NCI-H1930 (cell line): ENCODE data around the gene ZACN.
"Not testable (repeated sequence)": the region's sequence is repeated elsewhere in the genome, so short reads cannot be mapped to it uniquely, and the experiment has no call there.

Experiments
- DNase-seq, 2 experiments: peaks; one replicate each; lab custom pipeline; 2025; lab: John Stamatoyannopoulos, UW

The ZACN gene

DNA sequence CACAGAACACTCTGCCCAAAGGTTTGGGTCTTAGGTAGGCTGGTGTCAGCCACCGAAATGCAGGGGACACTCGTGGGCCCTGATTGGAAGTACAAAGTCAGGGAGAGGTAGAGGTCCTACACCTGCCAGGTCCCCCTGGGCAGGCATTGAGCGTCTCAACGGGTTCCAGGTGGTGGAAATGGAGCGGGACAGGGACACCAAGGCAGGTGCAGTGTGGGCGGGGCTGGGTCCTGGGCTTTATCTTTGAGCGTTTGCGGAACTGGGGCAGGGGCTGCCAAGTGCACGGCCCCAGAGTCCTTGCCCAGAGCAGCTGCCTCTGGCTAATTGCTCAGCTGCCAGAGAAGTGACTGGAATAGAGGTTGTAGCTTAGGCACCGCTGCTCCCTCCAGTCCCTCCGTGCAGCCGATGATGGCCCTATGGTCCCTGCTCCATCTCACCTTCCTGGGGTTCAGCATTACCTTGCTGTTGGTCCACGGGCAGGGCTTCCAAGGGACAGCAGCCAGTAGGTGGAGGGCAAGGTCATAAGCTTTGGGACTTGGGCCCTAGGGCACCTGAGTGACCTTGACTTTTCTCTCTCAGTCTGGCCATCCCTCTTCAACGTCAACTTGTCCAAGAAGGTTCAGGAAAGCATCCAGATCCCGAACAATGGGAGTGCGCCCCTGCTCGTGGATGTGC is at the start of gene ZACN:
TSS of gene ZACN (plus strand) at position 323 of the 675 bp plus-strand sequence. CDS start at position 406, 83 bp downstream.
- no peak for DNase-seq

DNA sequence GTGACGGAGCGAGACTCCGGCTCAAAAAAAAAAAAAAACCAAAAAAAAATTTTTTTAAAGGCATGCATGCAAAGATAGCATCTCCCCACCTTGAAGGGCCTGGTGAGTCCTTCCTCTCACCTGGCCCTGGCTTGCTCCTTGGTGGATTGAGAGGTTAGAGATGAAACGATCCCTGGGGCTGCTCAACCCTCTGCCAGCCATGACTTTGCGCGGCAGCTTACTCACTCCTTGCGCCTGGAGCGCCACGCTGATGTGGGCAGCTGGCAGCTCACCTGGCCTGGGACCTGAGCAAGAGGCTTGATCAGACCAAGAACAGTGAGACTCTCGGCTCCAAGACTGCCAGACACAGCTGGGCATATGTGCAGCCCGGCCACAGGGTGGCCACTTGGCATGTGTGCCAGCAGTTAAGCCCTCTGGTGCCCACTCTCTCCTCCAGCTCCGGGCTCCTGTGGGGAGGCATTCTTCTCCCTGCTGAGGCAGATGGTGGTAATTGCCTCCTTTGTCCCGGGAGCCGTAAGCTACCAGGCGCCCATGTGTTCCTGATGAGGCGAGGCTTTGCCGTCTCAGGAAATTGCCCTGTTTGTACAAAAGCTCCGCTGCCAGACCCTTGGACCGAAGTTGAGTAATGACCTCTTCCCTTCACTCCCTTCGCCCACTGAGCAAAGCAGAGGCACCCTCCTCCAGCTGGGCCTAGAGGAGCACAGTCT is 46.8 kb upstream of the ZACN start:
- DNase-seq, result no peak

DNA sequence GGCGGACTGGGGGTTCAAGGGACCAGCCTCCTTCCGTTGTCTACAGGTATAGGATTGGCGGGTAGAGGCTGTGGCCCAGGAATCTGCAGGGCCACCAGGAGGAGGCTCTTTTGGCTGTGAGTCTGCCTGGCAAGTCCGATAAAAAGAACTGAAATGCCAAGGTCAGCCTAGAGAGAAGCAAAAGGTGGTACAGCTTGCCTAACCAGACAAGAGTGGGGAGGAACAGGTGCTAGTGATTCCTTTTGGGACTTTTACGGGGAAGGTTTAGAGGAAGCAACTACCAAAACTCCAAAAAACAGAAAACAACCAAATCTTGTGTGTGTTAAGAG is 46.2 kb upstream of the ZACN start:
- DNase-seq, result no peak

DNA sequence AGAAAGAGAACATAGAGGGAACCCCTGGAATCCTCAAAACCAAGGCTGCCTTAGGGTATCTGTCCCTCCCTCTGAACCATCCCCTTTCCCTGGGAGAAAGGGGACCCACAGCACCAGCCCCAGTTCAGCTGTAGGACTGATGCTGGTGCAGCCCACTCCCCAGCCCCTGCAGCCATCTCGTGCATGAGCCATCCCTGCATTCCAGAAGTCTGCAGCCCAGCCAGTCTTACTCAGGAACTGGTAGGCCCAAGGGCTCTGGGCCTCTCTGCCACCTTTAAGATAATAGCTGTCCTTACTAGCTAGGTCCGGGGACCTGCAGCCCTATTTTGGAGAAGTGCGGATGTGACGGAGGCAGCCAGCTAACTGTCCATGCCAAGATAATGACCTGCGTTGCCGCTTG is 45.8 kb upstream of the ZACN start:
- DNase-seq, result no peak

DNA sequence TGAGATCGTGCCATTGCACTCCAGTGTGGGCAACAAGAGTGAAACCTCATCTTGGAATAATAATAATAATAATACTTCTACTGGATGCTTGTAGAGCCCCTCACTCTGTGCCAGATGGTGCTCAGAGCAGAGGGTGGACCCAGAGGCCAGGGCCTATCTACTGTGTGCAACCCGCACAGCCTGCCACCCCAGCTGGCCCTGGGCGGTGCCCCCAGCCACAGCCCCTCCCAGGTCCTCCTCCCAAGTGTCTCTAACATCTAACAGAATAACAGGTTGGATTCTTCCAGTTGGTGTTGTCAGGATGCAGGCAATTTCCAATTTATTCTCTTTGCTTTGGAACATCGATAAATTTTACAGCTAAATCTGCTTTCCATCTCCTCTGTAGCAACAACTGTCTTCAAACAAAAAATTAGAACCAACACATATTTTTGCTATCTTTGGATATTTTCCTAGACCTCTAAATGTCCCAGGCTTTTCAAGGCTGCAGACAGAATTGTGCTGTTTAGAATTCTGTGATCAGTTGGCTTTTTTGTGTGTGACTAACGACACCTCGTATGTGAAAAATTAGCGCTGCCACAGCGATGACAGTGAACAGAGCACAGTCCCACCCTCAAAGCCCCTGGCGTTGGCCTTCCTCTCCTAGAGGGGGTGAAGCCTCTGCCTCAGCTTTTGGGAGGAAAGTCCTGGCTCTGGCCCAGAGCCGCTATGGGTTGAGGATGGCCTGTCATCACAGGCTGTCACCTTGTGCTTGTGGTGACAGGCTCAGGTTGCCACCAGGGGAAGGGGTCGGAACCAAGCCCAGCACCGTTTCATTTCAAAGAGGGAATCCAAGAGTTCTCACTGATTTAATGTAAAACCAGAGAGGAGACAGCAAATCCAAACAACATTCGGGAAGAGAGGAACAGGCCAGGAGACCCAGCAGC is 44.3 kb upstream of the ZACN start:
- DNase-seq, result no peak

DNA sequence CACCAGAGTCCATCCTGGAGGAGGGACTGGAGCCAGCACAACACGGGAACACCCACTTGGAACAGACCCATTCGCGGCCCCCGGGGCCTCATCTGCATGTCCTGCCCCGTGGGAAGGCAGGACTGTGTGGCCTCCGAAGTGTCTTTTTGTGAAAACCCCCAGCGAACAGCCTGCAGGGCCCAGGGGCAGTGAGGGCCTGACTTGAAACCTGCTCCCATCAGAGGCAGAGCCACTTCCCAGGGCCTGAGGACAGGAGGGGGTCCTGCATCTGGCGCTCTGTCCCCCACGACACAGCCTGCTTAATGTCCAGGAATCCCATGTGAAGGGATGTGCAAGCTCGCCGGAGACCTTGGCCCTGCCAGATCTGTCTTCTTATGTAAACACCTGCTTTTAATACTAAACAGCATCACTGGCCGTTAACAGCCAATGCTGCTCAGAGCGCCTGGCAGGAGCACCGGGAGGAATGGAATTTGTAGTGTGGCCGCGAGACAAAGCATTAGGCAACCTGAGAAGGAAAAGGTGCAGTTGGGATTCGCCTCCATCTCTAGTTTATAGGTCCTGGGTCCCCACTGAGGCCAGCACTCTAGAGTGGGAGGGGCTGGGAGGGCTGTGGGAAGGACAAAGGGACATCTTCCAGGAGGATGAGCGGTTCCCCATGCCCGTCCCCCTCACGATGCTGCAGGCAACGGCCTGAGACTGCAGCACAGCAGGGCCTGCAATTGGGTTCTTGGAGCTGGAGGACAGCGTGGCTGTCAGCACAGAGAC is 42.3 kb upstream of the ZACN start:
- no peak for DNase-seq

DNA sequence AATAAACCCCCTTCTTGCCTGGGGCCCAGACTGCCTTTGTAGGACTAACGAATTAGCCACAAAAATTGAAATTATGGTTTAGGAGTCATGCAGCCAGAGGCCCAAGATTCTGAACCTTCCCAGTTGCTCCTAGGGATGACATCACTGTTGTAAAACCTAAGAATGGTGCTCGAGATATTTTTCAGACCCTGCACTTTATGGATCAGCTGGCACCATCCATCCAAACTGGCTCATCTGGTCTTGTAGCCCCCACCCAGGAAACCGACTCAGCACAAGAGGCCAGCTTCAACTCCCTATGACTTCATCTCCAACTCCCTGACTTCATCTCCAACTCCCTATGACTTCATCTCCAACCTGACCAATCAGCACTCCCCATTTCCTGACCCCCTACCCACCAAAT is 40.9 kb upstream of the ZACN start:
- DNase-seq, result no peak

DNA sequence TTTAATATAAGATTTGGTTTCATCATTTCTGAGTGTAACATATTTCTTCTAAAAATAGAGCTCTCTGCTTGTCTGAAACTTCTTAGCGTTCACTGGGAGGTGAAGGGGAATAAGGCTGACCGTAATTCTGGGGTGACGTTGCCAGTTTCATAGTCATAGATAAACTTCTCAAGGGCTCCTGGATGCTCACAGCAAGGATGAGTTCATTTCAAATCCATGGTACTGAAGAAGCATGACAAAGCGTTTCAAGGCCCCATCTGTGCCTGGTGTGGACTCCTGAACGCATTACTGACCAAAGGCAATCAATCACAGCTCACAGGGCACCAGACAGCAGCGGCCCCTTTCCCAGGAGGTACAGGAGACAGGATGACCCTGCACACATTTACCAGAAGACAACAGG is 39.9 kb upstream of the ZACN start:
- DNase-seq, result no peak

DNA sequence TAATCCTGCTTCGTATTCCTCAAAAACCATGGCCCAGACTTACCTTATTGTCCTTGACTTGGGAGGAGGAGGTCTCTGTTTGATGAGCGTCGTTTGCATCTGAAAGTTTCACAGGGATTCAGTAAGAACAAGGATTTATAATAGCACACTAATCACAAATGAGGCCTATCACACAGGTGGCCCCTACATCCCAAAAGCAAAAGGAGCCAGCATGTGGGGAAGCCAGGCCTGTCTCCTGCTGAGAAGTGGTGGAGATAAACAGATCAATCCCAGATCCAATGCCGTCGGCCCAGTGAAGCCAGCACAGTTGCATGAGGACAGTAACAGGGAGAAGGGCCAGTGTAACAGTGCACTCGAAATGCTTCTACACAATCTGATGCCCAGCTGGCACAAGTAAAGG is 38.6 kb upstream of the ZACN start:
- no peak for DNase-seq

DNA sequence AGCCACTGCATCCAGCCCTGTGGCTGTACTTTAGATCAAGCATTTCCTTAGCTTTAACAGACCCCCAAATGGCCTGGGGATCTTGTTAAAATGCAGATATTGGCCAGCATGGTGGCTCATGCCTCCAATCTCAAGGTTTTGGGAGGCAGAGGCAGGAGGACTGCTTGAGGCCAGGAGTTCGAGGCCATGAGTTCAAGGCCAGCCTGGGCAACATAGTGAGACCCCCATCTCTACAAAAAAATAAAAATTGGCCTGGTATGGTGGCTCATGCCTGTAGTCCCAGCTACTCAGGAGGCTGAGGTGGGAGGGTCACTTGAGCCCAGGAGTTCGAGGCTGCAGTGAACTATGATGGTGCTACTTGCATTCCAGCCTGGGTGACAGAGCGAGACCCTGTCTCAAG is 36.1 kb upstream of the ZACN start:
- DNase-seq, result not testable (repeated sequence)

DNA sequence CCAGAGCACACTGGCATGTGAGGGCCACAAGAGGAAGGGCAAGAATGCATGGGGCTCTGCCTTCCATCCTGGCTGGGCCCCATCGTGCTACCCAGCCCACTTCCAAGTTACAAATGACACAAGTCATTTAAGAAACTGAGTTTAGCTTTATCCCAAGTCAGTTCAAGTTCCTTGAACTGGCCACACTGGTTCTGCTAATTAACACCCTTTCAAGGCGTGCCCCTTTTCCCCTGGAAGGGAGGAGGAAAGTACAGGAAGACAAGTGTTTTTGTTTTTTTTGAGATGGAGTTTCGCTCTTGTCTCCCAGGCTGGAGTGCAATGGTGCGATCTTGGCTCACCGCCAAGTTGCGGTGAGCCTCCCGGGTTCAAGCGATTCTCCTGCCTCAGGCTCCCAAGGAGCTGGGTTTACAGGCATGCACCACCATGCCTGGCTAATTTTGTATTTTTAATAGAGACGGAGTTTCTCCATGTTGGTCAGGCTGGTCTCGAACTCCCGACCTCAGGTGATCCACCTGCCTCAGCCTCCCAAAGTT is 34.4 kb upstream of the ZACN start:
- DNase-seq, result not testable (repeated sequence)

DNA sequence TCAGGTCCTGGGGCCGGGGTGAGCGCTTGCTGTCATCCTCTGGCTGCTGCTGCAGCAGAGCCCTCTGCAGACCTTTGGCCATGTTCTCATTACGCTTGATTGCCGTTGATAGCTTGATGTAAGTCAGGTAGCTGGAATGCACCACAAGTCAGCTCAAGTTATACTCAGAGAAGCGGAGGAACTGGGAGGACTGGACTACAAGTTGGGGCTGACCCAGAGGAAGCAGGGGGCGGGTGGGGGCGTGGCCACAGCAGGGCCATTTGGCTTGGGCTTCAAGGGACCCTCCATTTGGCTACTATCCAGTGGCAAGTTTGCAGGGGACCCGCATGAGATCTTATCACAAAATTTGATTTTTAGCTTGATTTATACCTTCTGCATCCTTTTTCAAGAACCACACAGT is 32.9 kb upstream of the ZACN start:
- DNase-seq, result no peak

DNA sequence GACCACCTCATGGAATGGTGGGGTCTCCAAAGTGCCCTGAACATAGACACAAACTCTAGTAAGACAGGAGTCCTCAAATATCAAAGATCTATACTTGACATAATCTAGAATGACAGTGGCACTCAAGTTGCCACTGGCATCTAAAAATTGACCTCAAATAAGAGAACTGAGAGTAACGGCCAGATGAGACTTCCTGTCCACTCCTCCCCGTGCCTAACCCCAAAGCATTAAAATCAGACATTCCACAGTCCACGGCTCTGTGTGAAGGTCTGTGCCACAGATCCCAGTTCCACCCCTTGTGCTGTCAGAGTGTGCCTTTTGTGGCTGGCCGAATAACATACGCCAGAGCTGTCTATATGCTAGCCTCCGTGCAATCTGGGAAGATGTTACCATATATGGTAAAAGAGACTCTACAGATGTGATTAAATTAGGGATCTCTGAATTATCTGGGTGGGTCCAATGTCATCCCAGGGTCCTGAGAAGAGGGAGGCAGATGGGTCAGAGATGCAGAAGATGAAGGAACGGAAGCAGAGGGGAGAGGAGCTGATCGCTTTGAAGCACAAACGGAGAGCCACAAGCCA is 30.9 kb upstream of the ZACN start:
- no peak for DNase-seq

DNA sequence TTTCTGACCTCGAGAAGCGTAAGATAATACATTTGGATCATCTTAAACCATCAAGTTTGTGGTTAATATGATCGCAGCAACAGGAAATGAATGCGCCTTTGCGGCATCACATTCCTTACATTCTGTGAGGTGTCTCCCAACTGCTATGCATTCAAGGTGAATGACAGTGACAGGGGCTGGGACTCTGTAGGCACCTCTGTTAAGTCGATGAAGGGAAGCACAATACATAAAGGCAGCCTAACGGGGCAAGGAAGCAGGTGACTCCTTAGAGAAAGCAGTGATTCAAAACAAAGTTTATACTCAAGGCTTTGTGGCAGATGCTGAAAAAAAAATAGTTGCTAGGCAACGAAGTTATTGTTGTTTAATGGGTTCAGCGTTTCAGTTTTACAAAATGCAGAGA is 30.3 kb upstream of the ZACN start:
- no peak for DNase-seq

DNA sequence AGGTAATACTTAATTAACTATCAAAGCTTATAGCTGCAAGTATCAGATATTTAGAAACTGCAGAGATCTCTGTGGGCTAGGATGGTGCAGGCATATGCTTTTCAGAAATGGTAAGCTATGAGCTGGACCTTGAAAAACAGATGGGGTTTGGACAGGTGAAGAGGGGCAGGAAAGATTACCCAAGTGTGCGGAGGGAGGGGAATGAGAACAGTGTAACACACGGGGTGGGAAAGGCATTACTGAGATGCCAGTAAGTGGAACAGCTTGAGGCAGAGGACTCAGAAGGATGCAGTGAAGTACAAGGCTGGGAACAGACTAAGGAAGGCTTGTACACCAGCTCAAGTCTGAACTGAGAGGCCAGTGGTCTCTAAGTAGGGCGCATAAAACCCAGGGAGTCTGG is 29.7 kb upstream of the ZACN start:
- DNase-seq, result no peak

DNA sequence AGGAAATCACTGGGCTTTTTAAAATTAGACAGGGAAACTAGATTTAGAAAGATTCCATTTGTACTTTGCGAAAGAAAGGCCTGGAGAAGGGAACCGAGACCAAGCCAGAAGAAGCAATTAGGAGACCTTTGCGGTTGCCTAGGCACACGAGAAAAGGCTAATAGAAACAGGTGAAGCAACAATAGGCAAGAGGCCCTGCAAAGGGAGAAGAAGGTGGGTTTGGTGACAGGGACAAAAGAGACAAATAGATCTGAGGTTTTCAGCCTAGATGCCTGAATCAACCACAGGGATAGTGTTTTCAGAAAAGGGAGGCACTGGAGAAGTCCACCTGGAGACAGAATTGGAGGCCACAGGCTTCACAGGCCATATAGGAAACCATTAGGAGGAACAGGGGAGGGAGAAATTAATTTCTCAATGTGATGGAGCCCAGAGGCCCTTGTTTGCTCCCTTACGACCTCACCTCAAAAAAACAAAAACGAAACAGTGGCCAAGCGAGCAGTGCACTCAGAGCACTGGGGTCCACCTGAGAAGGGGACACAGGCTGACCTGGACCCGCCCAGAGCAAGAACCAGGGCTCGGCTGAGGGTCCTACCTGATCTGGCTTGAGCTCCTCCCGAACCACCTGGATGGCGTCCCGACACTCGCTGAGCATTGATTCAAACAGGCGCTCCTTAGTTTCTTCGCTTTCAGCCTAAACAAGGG is 29.0 kb upstream of the ZACN start:
- DNase-seq, result peak; percentile 8 to 20

DNA sequence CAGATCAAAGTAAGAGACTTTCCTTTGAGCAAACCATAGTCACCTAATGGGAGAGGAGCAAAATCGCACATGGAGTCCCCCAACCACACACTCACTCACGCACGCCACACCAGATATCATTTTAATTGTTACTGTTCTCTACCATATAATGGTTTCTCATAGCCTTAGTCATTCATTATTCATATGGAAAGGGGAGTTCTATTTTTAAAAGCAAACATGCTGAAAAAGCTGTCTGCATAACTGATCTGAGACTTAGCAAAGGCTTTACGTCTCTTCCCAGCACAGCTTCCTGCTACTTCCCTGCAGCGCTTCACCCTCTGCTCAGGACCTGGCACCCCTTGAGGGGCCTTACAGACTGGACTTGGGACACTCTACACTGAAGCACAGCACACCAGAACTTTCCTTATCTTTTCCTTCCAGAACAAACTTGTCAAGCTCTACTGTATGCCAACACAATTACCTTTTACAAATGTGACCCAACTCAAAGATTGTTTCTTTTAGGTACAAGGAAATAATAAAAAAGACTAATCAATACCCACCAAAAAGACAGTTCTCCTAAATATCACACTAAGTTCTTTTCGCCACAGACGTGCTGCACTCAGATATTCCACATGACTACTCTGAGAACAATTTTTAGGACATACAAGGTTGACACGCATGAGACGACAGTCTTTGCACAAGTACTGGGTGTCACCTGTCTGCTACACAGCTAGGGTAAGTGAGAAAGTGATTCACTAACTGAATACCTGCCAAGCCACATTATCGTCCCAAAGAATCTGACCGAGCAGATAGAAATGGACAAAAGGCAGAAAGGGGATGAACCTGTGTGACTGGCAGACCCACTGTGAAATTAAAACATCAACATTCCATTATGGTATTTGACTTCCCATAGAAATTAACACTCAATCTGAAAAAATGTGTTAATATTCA is 28.2 kb upstream of the ZACN start:
- DNase-seq, result no peak

DNA sequence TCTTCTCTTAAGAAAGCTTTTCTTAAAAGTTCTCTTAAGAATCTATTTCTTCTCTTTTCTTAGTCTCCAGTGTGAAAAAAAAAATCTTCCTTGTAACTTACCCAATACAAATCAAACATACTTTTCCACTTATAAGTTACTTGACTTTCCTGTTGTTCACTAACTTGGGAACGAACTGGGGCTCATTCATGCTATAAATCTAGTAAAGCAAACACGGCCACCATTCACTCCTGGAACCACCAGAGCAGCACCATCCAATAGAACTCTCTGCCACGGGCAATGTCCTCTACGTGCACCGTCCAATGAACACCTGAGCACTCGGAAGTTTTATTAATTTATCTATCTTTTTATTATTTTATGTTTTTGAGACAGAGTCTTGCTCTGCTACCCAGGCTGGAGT is 27.4 kb upstream of the ZACN start:
- DNase-seq, result no peak

DNA sequence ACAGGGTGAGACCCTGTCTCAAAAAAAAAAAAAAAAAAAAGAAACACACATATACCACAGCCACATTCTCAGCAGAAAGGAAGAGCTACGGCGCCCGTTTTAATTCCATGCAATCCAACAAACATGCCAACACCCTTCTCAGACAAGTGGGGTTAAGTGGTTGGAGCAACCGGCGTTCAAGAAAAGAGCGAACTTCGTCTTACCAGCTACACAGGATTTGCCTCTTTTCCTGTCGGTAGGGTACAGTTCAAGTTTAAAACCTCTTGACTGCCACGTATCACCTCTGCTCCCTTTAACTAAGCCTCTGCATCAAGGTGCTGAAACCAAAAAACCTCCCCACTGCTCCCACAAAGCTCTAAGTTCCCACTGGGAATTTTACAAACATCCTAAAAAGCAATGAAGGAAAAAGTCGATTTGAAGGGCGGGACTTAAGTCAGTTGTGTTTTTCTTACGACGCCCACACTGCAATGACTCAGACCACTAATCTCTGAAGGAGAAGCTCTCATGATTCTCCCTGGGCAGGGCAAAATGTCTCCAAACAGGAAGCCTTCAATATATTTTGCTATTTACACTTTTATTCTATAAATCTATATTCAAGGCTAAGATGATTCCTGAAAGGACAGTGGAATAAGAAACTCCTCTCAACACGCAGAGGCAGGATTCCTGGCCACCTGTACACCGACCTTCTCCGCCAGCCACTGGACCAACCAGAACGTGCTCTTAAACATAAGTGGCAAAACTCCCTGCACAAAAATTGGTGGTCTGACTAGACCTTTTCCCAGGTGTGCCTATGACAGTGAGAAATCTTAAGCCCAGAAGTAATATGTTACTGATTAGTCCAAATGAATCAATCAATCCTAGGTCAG is 25.5 kb upstream of the ZACN start:
- DNase-seq, result no peak
